ENCODE results near the gene ADCY4.

Gene ADCY4

DNA sequence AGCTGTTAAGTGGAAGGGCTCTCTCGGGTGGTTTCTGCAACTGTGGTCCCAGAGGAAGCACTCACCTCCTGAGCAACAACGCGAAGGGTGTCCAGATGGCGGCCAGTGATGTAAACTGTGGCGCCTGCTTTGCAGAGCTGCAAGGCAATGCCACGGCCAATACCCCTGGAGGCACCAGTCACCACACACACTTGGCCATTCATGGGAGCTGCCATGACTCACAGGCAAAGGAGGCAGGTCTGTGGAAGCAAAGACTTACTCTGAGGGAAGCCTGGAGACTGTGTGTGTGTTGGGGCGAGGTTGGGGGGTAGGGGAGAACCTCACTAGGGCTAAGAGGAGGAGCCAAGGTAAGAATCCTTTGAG is 36.0 kb downstream of the ADCY4 start:
- DNase-seq (ENCODE audit: low read depth in 2 of 2), result no peak

DNA sequence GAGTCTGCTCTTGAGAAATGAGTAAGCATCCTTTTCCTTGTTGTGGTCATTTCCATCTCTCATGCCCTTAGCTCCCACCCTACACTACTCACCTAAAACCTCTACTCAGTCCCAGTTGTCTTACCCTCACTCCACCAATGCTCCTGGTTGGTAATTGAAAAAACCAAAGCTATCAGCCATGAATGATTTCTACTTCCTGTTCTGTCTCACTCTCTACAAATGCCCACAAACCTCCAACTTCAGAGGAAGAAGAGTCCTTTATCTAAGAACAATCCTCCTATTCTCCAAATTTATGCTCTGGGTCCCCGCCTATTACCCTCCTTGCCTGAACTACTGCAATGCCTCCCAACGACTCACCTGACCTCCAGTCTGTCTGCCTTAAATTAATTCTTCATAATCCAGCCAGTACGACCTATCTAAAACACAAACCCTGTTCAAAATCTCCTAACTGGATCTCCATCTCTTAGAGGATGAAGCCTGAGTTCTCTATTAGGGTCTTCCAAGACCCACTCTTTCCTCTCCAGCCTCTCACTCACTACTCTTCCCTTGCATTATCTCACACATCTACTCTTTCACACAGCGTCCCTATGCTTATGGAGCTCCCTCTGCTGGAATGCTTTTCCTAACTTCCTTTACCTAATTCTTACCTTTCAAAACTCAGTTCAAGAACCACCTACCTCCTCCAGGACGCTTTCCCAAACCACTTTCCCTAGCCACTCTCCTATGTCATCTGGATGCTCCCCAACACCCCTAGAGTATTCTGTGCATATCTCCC is 37.5 kb downstream of the ADCY4 start:
- DNase-seq (ENCODE audit: low read depth in 2 of 2), result no peak

DNA sequence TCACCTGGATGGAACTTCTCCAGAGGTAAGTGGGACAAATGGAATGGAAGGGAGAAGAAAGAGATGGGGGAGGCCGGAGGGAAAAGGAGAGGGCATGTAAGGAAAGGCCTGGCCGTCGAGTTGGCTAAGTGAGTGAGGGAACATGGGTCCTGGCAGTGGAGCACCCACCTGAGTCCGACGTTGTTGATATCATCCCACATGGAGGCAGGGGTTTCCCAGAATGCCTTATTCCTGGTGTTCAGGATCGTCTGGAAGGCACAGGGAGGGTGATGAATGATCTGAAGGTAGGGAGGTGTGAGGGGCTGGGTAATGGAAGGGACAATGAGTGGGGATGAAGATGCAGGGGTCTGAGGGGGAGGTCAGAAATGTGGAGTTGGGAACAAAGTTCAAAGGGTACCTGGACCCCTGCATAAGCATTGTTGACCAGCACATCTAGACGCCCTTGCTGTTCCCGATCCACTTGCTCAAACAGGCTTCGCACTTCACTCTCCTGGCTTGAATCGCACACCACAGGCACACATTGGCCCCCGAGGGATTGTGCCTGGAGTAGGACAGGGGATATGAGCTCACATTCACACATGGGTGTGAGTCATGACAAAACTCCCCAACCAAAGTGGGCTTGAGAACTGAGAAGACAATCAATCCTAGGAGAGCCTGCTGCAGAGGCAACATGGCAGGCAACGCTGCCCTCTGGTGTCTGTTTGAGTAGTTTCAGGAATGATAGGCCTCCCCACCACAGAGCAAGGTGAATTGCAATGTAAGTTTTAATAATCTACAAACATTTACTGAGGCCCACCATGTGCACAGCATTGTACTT is 38.3 kb downstream of the ADCY4 start:
- peak; percentile 61 to 68 for DNase-seq (ENCODE audit: low read depth in 2 of 2)

DNA sequence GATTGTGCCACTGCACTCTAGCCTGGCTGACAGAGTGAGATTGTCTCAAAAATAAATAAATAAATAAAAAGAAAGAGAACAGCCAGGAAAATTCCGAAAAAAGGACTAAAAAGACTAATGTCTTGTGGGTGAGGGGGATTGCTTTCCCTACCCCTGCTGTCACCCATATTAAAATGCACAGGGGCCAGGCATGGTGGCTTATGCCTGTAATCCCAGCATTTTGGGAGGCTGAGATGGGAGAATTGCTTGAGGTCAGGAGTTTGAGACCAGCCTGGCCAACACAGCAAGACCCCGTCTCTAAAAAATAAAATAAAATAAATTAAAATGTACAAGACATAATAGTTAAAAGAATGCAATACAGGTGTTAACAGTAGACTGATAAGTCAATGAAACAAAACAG is 41.3 kb downstream of the ADCY4 start:
- no peak for DNase-seq (ENCODE audit: low read depth in 2 of 2)

DNA sequence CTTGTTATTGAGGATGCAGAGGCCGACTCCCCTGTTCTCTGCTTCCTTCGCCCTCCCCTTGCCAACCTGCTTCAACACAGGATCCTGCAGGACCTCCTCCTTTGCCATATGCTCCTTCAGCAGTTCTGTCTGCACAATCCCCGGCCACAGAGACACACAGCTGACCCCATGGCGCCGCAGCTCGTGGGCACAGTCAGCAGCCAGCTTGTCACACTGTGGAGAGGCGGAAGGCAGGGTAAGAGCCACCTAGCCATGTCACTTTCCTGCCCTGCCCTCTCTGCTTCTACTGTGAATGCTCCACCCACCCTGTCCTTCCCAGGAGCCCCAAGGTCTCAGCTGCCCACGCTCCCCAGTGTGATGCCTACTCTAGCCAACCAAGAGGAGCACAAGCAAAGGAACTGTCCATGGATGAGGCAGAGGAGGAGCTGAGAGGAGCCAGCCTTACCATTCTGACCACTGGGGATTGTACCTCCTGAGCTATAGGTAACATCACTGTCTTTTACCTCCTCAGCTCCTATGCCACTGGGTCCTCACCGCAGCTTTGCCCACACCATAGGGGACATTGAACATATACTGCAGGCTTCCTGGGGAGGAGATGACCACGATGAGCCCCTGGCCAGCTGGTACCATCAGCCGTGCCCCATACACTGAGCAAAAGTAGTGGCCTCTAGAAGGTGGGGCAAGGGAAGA is 42.6 kb downstream of the ADCY4 start:
- DNase-seq (ENCODE audit: low read depth in 2 of 2), result no peak

DNA sequence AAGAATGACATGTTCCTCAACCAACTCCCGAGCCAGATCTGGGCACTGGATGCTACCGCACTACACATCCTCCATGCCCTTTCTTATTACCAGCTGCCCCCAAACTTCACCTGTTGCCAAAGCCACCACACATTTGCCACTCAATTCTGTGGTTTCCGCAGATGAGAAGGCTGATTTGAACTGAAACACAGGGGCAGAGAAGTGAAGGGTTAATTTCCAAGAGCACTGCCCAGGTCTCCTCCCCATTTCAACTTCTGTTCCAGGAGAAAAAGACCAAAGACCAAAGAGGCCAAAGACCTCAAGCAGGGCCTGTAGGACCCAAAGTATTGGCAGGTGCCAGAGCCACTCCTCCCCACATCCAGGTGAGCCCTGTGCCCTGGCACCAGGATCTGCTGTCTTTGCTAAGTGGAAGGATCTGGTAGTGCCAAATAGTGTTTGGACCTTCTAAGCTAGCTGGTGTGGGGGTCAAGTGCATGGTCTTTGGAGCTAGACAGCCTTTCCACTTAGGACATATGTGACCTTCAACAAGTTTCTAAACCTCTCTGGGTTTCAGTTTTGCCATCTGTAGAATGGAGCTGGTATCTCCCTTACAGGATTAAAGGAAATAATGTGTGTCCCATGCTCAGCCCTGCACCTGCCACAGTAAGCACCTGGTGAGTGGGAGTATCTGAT is 43.3 kb downstream of the ADCY4 start:
- DNase-seq (ENCODE audit: low read depth in 2 of 2), result no peak

DNA sequence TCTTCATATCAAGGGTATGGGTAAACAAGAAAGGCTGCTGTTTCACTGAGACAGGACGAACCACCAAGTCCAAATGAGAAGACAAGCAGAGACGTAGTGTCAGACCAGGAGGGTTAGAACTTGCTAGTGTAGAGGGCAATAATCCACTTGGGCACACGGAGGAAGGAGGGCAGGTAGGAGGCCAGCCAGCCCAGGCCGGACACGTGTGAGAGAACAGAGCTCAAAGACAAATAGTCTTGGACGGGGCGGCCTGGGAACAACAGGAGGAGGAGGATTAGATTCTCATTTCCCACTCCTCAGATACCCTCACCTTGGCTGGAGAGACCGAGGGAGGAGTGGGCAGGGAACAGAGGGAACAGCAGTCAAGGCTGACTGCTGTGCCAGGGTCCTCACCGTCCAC is 44.1 kb downstream of the ADCY4 start:
- no peak for DNase-seq (ENCODE audit: low read depth in 2 of 2)

DNA sequence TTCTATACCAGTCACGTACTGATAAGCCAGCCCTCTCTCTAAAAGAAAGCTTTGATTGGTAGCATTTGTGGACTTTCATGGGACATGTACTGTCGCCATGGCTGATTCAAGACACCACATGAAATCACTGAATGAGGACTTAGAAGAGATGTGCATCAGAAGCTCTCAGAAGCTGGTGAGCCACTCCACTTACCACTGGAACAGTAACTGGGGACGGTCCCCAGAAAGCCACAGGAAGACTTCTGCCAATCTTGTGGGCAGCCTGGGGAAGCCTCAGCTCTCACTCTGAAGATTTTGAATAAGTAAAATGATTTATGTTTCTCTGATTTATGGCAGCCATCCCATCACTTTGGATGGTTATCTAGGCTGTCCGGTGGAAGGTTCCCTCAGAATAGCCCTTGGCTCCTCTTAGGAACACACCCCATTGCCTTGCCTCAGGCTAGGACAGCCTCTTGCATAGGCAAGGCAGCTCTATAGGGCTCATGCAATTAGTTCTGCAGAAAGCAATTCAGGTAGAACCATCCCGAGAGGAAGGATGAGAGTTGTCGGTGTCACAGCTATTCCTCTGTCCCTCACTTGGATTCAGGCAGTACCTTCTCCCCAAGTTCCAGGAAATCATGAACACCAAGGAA is 45.1 kb downstream of the ADCY4 start:
- DNase-seq (ENCODE audit: low read depth in 2 of 2), result peak; percentile 69 to 73

GRCh38 chr14:24286996-24287395 is 47.9 kb downstream of the ADCY4 start:
- no peak for DNase-seq (ENCODE audit: low read depth in 2 of 2)

DNA sequence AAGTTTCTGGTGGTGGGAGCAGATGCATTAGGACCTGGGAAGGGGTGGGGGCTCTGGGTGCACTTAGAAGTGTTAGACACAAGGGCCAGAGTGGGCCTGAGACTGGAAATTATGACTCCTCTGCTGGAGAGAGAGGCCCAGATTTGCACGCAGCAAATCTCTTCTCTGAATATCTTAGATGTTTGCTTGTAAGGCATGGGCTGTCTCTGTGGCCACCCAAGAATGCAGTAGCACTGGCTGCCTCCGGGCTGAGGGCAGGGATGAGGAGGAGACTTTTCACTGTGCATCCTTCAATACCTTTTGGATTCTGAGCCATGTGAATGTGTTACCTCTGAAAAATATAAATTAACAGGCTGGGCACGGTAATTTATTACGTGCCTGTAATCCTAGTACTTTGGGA is 49.5 kb downstream of the ADCY4 start:
- no peak for DNase-seq (ENCODE audit: low read depth in 2 of 2)

- no peak for DNase-seq (ENCODE audit: low read depth in 2 of 2)
Observed at GRCh38 chr14:24284501-24285035, 50.3 kb downstream of the ADCY4 start.

GRCh38 chr14:24283796-24284460 is 50.9 kb downstream of the ADCY4 start:
- DNase-seq (ENCODE audit: low read depth in 2 of 2), result no peak

- DNase-seq (ENCODE audit: low read depth in 2 of 2), result no peak
Observed at GRCh38 chr14:24282736-24283135, 52.1 kb downstream of the ADCY4 start.

DNA sequence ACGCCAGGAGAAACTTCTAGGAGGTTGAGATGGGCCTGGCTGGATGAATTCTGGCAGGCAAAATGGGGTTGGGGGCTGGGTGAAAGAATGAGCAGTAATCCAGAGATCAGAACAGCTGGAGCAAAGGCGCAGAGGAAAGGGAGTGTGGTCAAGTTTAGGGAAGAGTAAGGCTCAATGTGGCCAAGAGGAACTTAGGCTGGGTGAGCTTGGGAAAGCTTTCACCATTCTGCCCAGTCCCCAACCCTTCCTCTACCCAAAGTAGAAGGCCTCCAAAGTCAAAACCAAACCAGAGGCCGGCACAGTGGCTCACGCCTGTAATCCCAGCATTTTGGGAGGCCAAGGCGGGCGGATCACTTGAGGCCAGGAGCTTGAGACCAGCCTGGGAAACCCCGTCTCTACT is 53.2 kb downstream of the ADCY4 start:
- DNase-seq (ENCODE audit: low read depth in 2 of 2), result no peak

DNA sequence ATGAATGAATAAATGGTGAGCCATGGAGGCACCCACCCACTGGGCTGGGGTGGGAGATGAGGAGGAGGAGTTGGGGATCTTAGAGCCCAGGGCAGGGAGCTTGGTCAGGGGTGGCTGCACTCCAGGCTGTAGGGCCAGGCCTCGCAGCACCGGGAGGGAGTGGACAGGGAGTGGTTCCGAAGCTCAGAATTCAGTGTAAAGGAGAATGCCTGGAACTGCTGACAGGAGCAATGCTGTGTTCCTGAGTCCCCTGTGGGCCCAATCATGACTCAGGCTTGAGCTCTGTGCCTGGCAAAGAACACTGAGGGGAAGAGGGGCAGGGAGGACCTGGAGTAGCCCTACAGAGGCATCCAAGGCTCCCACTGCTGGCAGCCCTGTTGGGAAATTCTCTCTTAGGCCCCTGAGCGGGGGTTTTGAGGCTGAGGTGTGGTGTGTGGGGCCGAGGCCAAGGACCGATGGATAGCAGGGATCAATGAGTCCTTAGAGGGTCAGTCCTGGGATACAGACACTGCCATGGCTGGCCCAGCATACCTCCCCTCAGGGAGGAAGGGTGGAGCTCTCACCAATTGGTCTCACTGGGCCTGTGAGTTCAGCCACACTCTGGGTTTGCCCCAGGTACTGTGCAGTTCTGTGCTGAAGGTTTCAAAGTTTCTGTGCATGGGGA is 53.9 kb downstream of the ADCY4 start:
- DNase-seq (ENCODE audit: low read depth in 2 of 2), result no peak

DNA sequence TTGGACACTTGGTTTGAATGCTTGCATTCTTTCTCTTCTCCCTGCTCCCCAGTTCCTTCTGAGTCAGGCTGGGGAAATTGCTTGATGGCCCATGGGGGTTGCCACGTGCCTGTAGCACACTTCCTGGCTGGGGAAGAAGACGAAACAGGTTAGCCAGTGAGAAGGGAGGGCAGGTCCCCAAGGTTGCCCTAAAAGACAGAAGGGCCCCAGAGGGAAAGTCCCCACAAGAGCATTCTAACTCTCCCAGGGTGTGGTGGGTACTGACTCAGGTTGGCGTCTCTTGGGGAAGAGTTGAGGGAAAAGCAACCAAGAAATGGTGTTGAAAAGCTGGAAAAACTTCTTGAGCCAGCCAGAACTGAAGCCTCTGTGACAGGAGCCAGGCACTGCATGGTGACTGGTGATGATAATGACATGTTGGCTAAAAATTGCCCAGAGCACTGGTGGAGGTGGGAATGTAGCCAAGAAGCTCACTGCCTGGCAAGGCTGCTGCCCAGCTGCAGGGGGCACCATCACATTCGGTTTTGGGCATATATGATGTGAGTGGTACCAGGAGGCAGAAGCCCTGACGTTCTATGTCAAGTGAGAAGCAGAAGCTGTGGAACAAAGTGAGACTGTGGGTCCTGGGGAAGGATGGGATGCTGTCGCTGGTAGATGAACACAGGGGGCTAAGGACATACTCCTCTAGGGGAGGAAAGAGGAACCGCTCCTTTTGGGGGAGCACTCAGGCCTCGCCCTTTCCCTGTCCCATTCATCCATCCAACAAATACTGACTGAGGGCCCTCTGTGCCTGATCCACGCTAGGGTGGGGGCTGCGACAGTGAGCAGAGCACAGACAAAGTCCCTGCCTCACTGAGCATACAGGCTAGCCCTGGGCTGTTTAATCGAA is 55.3 kb downstream of the ADCY4 start:
- DNase-seq (ENCODE audit: low read depth in 2 of 2), result peak in 1 of 2 donors; percentile 41

DNA sequence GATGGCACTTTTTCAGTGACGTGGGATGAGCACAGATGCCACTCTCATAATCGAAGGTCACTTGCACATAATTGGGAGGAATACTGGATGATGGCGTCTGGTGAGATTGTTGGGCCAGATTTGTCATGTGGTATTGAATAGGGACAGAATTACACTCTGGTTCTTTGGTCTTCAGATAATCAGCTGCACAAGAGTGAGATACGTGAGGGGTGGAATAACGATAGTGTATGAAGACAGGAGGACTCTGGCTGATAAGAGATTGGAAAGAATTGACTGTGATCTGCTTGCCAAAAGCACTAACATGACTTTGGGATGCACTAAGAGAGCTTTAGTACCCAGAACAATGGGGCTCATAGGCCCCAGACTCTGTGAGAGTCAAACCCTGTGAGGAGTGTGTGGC is 56.4 kb downstream of the ADCY4 start:
- DNase-seq (ENCODE audit: low read depth in 2 of 2), result no peak

DNA sequence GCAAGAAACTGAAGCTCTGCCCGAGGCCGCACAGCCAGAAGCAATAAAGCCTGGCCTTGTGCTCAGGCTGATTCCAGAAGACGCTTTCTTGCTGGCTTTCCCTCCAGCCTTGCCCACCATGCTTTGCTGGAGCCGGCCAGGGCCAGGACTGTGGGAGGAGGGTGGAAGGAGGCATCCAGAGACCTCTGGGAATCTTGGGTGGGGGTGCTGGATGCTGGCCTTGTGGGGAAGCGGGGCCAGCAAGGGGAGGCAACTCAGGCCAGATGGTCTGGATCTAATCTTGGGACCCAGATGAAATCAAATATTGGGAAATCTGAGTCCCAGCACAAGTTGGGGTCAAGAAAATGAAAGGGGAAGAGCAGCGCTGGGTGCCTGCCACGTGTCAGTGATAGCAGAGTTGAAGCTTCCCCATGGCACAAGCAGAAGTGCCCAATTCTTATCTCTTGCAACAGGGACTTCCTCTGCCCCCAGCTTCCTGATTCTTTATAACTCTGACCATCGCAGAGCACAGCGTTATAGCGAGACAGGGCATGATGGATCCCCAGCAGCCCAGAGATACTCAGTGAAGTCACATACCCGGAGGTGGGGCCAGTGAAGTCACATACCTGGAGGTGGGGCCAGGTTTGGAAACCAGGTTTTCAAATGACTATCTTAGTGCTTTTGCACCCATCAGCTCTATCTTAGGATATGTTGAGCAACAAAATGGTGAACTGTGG is 57.1 kb downstream of the ADCY4 start:
- DNase-seq (ENCODE audit: low read depth in 2 of 2), result no peak

GRCh38 chr14:24277071-24277470 is 57.8 kb downstream of the ADCY4 start:
- no peak for DNase-seq (ENCODE audit: low read depth in 2 of 2)

Measured in stimulated activated CD4-positive, alpha-beta T cell treated with anti-CD3 and anti-CD28 coated beads, Interleukin-15, amount 100 ng/mL, for 48 hours (primary cell).